BLaER1 (cell line): ENCODE measurements around the gene SYTL1.

Experiments
- H3K27ac ChIP-seq: shearing (Covaris generic); formaldehyde crosslinking; 2 replicates; pipeline ENCODE4 v1.8.1; 2022
- H3K27me3 ChIP-seq: shearing (Covaris generic); formaldehyde crosslinking; 2 replicates; pipeline ENCODE4 v1.8.1; 2022
- H3K36me3 ChIP-seq: shearing (Covaris generic); formaldehyde crosslinking; 2 replicates; pipeline ENCODE4 v1.8.1; 2022
- H3K4me1 ChIP-seq: shearing (Covaris generic); formaldehyde crosslinking; 2 replicates; pipeline ENCODE4 v1.8.1; 2022
- H3K4me2 ChIP-seq: shearing (Covaris generic); formaldehyde crosslinking; 2 replicates; pipeline ENCODE4 v1.8.1; 2022
- H3K4me3 ChIP-seq: shearing (Covaris generic); formaldehyde crosslinking; 2 replicates; pipeline ENCODE4 v1.8.1; 2022
- H3K9ac ChIP-seq: shearing (Covaris generic); formaldehyde crosslinking; 2 replicates; pipeline ENCODE4 v1.8.1; 2022
- H3K9me3 ChIP-seq: shearing (Covaris generic); formaldehyde crosslinking; 2 replicates; pipeline ENCODE4 v1.8.1; 2022
- H4K20me1 ChIP-seq: shearing (Covaris generic); formaldehyde crosslinking; 2 replicates; pipeline ENCODE4 v1.8.1; 2022
- Cebpa-rat ChIP-seq: shearing (Covaris generic); IDR thresholded peaks from 2 replicates; pipeline ENCODE4 v1.8.1; 2022

Gene SYTL1

DNA sequence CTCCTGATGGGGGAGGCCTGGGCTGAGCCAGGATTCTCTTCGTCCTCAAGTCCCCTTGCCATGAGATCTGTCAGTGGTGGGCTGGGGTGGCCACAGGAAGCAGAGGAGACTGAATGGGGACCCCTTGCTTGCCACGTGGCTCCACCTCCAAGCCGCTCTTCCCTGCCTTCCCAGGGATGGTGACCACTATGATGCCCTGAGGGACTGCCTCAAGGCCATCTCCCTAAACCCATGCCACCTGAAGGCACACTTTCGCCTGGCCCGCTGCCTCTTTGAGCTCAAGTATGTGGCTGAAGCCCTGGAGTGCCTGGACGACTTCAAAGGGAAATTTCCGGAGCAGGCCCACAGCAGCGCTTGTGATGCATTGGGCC is 40.8 kb upstream of the SYTL1 start:
- no peak overlapping the region; the same call in 1 of the 2 replicates for H3K9ac ChIP-seq

DNA sequence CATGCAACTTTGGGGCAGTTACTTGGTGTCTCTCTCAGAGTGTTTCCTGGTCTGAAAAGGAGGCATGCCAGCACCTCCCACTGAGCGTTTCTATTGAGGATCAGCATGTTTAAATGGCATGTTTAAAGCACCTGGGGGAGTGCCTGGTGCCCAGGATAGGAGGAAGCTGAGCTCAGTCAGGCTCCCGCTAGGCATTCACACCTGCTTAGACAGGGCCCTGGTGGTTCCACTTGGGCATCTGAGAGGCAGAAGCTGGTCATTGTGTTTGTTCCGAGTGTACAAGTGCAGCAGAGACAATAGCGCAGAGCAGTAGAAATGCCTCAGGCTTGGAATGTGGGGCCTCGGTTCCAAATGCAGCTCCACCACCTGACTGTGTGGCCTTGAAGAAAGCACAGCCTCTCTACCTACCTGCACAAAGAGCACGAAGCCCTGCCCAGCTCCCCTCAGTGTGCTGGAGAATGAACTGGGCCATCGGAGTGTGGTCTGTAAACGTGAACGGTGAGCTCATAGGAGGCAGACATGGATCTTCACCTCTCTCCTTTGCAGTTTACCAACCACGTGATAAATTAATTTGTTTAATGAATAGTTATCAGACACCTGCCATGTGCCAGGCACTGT is 40.1 kb upstream of the SYTL1 start:
- no peaks in the 10 kb centered on the region for H3K27me3 ChIP-seq
- H4K20me1 ChIP-seq, result no peaks in the 10 kb centered on the region
- no peak for TF ChIP-seq Cebpa-rat
- peaks cover 77% of the 10 kb centered on the region for H3K36me3 ChIP-seq
- H3K4me2 ChIP-seq, result peak overlapping the region; percentile 84
- H3K4me1 ChIP-seq, result peaks cover 45% of the 10 kb centered on the region
- H3K9me3 ChIP-seq, result no peaks in the 10 kb centered on the region
- H3K9ac ChIP-seq, result no peak overlapping the region; the same call in 1 of the 2 replicates
- H3K4me3 ChIP-seq, result no peak overlapping the region
- peak overlapping the region; percentile 84 for H3K27ac ChIP-seq

More for the DNA sequence above, 40.8 kb upstream of the SYTL1 start:
- peak overlapping the region; percentile 84 for H3K4me2 ChIP-seq
- H3K9me3 ChIP-seq, result no peaks in the 10 kb centered on the region
- peaks cover 81% of the 10 kb centered on the region for H3K36me3 ChIP-seq
- peak overlapping the region; percentile 84 for H3K27ac ChIP-seq
- H3K4me3 ChIP-seq, result no peak overlapping the region; the same call in 1 of the 2 replicates
- no peaks in the 10 kb centered on the region for H3K27me3 ChIP-seq
- H3K4me1 ChIP-seq, result peaks cover 38% of the 10 kb centered on the region
- TF ChIP-seq Cebpa-rat, result no peak
- H4K20me1 ChIP-seq, result no peaks in the 10 kb centered on the region

DNA sequence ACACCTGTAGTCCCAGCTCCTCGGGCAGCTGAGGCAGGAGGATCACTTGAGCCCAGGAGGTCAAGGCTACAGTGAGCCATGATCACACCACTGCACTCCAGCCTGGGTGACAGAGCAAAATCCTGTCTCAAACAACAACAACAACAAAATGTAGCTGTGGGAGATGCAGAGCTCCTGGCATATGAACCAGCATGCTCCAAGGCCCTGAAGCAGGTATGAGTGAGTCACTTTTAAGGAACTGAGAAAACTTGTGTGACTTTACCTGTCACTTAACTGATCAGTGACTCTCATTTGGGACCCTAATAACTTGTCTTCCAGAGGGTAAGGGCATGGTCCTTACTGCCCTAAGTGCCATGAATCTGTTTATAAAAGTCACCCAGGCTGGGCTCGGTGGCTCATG is 39.2 kb upstream of the SYTL1 start:
- peaks cover 67% of the 10 kb centered on the region for H3K36me3 ChIP-seq
- H3K9me3 ChIP-seq, result no peaks in the 10 kb centered on the region
- no peaks in the 10 kb centered on the region for H4K20me1 ChIP-seq
- no peak overlapping the region for H3K9ac ChIP-seq
- no peak for TF ChIP-seq Cebpa-rat
- no peak overlapping the region for H3K27ac ChIP-seq
- H3K4me1 ChIP-seq, result peaks cover 54% of the 10 kb centered on the region
- H3K4me2 ChIP-seq, result no peak overlapping the region
- H3K4me3 ChIP-seq, result no peak overlapping the region
- no peaks in the 10 kb centered on the region for H3K27me3 ChIP-seq

DNA sequence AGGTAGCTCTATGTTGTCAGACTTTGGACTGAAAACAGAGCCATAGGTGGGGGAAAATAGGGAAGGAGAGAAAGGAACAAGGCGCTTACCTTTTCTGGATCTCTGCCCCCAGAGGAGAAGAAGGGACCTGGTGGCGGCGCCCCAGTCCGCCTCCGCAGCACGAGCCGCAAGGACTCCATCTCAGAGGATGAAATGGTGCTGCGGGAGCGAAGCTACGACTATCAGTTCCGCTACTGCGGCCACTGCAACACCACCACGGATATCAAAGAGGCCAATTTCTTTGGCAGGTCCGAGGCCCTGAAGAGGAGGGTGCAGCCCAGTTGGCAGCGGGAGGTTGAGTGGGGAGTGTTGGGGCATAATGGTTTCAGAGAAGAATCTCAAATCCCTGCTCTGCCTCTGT is 38.3 kb upstream of the SYTL1 start:
- Histone ChIP-seq H3K27me3 (no peaks in the 10 kb centered on the region), H3K4me2 (no peak overlapping the region), H3K4me3 (no peak overlapping the region), H3K4me1 (peaks cover 63% of the 10 kb centered on the region), H4K20me1 (no peaks in the 10 kb centered on the region), H3K9me3 (no peaks in the 10 kb centered on the region), H3K27ac (no peak overlapping the region), H3K9ac (no peak overlapping the region), H3K36me3 (peaks cover 58% of the 10 kb centered on the region)
- TF ChIP-seq Cebpa-rat, result no peak

DNA sequence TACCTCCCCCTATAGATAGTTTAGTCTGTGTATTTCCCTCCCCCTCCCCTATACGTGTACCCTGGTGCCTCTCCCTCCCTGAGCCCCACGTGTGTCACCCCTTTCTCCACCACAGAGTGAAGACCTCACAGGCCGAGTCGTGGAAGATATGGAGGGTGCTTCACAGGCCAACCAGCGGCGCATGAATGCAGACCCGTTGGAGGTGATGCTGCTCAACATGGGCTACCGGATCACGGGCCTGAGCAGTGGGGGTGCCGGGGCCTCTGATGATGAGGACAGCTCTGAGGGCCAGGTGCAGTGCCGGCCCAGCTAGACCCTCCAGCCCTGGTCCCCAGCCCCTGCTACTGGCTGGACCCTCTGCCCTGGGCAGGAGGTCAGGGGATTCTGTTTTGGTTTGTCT is 35.8 kb upstream of the SYTL1 start:
- Histone ChIP-seq H3K27ac (peak overlapping the region; percentile 87), H3K4me1 (peaks cover 43% of the 10 kb centered on the region), H3K27me3 (no peaks in the 10 kb centered on the region), H4K20me1 (no peaks in the 10 kb centered on the region), H3K4me3 (no peak overlapping the region), H3K4me2 (peak overlapping the region; percentile 86), H3K9ac (peak overlapping the region; percentile 55), H3K9me3 (no peaks in the 10 kb centered on the region), H3K36me3 (peaks cover 43% of the 10 kb centered on the region)
- TF ChIP-seq Cebpa-rat, result no peak

DNA sequence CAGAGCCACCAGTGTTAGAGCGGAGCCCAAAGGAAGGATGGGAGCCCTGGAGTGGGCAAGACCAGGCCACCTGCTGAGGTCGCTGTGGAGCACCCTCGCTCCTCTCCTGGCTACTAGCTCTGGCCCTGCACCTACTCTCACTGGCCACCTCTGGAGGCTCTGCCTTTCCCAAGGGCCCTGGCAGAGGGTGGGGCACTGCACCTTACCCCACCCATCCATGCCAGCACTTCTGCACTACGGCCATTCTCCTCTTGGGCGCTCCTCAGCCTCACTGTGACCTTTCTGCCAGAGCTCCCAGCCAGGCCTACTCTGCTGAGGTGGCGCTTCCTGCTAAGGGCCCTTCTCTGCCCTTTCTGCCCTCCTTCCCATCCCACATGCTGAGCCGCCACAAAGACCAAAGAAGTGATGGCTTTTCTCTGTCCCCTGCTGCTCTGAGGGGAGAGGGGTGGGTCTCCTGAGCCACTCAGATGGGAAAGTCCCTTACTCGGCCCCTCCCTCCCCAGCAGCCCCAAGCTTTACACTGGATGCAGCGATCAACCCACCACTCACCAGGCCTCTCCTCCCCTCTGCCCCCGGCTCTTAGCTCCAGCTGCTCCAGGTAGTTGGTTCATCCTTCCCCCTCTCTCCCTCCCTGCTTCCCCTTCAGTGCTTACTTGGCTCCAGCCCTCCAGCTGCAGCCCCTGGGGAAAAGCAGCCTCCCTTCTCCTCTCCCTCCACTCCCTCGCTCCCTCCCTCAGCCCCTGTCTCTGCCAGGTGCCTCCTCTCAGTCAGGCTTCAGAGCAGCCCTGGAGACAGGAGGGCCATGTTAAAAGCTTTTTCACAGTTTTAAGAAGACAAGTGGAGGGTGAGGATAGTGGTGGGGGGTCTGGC is 34.7 kb upstream of the SYTL1 start:
- Histone ChIP-seq H3K9ac (peak overlapping the region; percentile 55), H3K36me3 (peaks cover 37% of the 10 kb centered on the region), H3K27ac (peak overlapping the region; percentile 87), H4K20me1 (no peaks in the 10 kb centered on the region), H3K4me2 (peak overlapping the region; percentile 86), H3K27me3 (no peaks in the 10 kb centered on the region), H3K9me3 (no peaks in the 10 kb centered on the region), H3K4me3 (no peak overlapping the region), H3K4me1 (peaks cover 33% of the 10 kb centered on the region)
- no peak for TF ChIP-seq Cebpa-rat

DNA sequence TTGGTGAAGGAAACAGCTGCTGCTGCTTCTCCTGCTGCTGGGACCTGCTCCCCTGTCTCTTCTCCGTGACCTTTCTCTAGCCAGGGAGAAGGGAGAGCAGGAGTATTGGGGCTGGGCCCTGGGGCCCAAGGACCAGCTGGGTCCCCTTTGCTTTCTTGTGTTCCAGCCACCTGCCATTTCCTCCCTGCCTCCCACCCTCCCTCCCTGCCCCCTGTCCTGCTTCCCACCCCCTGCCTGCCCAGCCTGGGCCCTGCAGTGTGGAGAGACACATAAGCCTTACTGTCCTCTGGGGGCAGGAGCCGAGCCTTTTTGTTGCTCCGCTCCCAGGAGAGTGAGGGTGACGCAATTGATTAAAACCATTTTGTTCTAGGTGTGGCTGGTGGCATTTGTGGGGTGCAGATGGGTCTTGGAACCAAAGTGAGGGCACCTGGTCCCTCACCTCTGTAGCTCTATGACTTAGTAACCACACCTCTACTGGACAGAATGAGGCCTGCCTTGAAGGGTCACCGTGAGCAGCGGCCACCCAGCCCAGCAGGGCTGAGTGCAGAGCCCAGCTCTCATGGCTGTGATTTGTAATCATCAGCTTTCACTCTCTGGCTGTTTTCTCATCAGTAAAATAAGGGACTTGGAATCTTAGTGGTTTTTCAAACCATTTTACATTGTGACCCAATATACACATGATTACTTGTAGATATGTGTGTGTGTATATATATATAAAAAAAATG is 33.8 kb upstream of the SYTL1 start:
- H3K4me3 ChIP-seq, result no peak overlapping the region
- no peaks in the 10 kb centered on the region for H3K9me3 ChIP-seq
- no peaks in the 10 kb centered on the region for H4K20me1 ChIP-seq
- peak overlapping the region; percentile 87 for H3K27ac ChIP-seq
- H3K4me2 ChIP-seq, result peak overlapping the region; percentile 86
- peaks cover 29% of the 10 kb centered on the region for H3K36me3 ChIP-seq
- peaks cover 31% of the 10 kb centered on the region for H3K4me1 ChIP-seq
- TF ChIP-seq Cebpa-rat, result 0 out of 2 replicates have a peak, but pooled peaks have one; percentile 60
- H3K27me3 ChIP-seq, result no peaks in the 10 kb centered on the region
- peak overlapping the region; percentile 55 for H3K9ac ChIP-seq

DNA sequence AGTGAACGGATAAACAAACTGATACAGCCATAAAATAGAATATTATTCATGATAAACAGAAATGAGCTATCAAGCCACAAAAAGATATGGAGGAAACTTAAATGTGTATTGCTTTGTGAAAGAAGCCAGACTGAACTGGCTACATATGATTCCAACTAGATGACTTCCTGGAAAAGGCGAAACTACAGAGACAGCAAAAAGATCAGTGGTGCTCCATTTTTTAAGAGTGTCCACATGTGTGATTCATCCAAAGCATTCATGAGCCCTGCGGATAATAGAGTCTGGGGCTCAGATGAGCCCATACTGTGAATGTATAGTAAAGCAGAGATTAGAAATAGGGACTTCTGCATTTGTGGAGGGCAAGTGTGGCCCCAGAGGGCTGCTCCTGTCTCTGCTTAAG is 27.7 kb upstream of the SYTL1 start:
- no peak for TF ChIP-seq Cebpa-rat
- no peak overlapping the region for H3K9ac ChIP-seq
- H4K20me1 ChIP-seq, result no peaks in the 10 kb centered on the region
- H3K4me2 ChIP-seq, result no peak overlapping the region
- no peaks in the 10 kb centered on the region for H3K9me3 ChIP-seq
- H3K4me3 ChIP-seq, result no peak overlapping the region
- no peaks in the 10 kb centered on the region for H3K4me1 ChIP-seq
- H3K27me3 ChIP-seq, result no peaks in the 10 kb centered on the region
- H3K36me3 ChIP-seq, result no peaks in the 10 kb centered on the region
- H3K27ac ChIP-seq, result no peak overlapping the region

DNA sequence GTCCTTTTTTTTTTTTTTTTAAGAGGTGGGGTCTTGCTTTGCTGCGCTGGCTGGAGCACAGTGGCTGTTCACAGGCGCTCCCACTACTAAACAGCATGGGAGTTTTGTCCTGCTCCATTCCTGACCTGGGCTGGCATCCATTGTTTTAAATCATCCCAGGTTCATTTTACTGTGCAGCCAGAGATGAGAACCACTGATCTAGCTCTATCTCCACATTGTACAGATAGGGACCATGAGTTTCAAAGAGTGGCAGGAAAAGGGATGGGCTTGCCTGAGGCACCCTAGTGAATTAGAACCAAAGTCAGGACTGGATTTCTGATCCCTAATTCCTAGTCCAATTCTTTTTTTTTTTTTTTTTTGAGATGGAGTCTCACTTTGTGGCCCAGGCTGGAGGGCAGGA is 27.1 kb upstream of the SYTL1 start:
- Histone ChIP-seq H3K27ac (no peak overlapping the region), H3K9me3 (no peaks in the 10 kb centered on the region), H3K36me3 (no peaks in the 10 kb centered on the region), H3K4me1 (no peaks in the 10 kb centered on the region), H3K4me3 (no peak overlapping the region), H3K4me2 (no peak overlapping the region), H4K20me1 (no peaks in the 10 kb centered on the region), H3K9ac (no peak overlapping the region), H3K27me3 (no peaks in the 10 kb centered on the region)
- TF ChIP-seq Cebpa-rat, result no peak

DNA sequence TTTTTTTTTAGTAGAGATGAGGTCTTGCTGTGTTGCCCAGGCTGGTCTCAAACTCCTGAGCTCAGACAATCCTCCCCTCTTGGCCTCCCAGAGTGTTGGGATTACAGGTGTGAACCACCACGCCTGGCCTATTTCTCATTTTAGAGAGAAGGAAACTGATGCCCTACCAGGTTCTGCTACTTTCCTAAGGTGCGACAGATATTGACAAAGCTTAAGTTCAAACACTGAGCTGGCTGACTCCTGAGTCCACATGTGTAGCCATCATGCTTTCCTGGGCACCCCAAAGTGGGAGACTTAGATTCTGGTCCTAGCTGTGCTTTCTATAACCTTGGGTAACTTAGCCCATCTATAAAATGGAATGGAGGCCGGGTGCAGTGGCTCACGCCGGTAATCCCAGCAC is 25.0 kb upstream of the SYTL1 start:
- Histone ChIP-seq H3K9me3 (no peaks in the 10 kb centered on the region), H3K9ac (no peak overlapping the region), H3K4me1 (peaks cover 8% of the 10 kb centered on the region), H3K27ac (no peak overlapping the region), H3K4me2 (no peak overlapping the region), H3K36me3 (no peaks in the 10 kb centered on the region), H3K4me3 (no peak overlapping the region), H3K27me3 (no peaks in the 10 kb centered on the region), H4K20me1 (no peaks in the 10 kb centered on the region)
- no peak for TF ChIP-seq Cebpa-rat
